HCT116 (cell line): ENCODE data around the gene CD28. TPM values are rescaled to one million over a fixed set of nuclear protein-coding genes. Genes with fewer than 3 reads are reported as not detected.

Source experiments
- ATAC-seq: fragments of 200-7000 bp; cut with Tn5 transposase; 2 replicates; pipeline ENCODE4 v1.9.1; 2020; ENCODE audit warnings: mild to moderate bottlenecking, moderate library complexity
- BruUV-seq: library from RNA; stranded (reverse); fragments of 400-500 nt; replicated peaks from 2 replicates; lab custom pipeline; 2021; lab: Mats Ljungman, UMichigan
- CTCF ChIA-PET: fragments of 300-600 bp; sonication (Branson Sonifier 250); formaldehyde crosslinking; loops from one replicate; lab custom pipeline; 2021; ENCODE audit warnings: antibody characterized with exemption; lab: Charles Lee
- POLR2A ChIA-PET: fragments of 300-600, 350-600 bp; sonication (Branson Sonifier 250); formaldehyde crosslinking; loops from one replicate; lab custom pipeline; 2021; ENCODE audit warnings: antibody characterized with exemption; lab: Charles Lee
- RAD21 ChIA-PET, 2 experiments: fragments of 300-600 bp; sonication (Branson Sonifier 250); formaldehyde crosslinking; loops; one replicate each; lab custom pipeline; 2023; ENCODE audit warnings: low total read pairs in 2 of 2; ENCODE audit not compliant: uncharacterized antibody in 2 of 2, unreplicated experiment in 2 of 2, low non-redundant PET in 1 of 2; lab: Charles Lee
- DNase-seq: peaks from one replicate; pipeline ENCODE4 v3.0.0-alpha.2; 2010; ENCODE audit warnings: low read depth, low spot score
- H2AFZ ChIP-seq: fragments of 200-600 bp; shearing (Covaris generic), sonication (generic); 2 replicates; pipeline ENCODE4 v1.6.1; 2017; ENCODE audit warnings: low read depth, mixed run types, mixed read lengths, antibody characterized with exemption, low read length; ENCODE audit not compliant: poor library complexity, severe bottlenecking
- H3K27ac ChIP-seq: 2 replicates; pipeline ENCODE4 v1.5.1; 2012; ENCODE audit warnings: low read depth, low read length
- H3K27me3 ChIP-seq: fragments of 200-600 bp; sonication (generic); 2 replicates; pipeline ENCODE4 v1.6.1; 2016; ENCODE audit warnings: mixed run types, low read length, mixed read lengths; ENCODE audit not compliant: insufficient read depth
- H3K36me3 ChIP-seq, 2 experiments: fragments of 200-500 bp in 1 of 2; fragments of 200-600 bp in 1 of 2; sonication (Bioruptor generic) in 1 of 2; sonication (generic) in 1 of 2; 2 replicates each; pipeline versions ENCODE4 v1.5.1 to v1.6.1; 2014 to 2016; ENCODE audit warnings: low read length in 2 of 2, inconsistent platforms in 1 of 2, mixed read lengths in 1 of 2, mixed run types in 1 of 2; ENCODE audit not compliant: insufficient read depth in 2 of 2, control insufficient read depth in 1 of 2
- H3K4me1 ChIP-seq, 2 experiments: fragments of 200-600 bp in 1 of 2; sonication (generic) in 1 of 2; 2 replicates each; pipeline versions ENCODE4 v1.5.1 to v1.6.1; 2012 to 2017; ENCODE audit warnings: low read length in 2 of 2, inconsistent platforms in 1 of 2, mild to moderate bottlenecking in 1 of 2, mixed read lengths in 1 of 2, mixed run types in 1 of 2, moderate library complexity in 1 of 2; ENCODE audit not compliant: insufficient read depth in 2 of 2, control insufficient read depth in 1 of 2
- H3K4me2 ChIP-seq: fragments of 200-600 bp; sonication (generic); 2 replicates; pipeline ENCODE4 v1.6.1; 2017; ENCODE audit warnings: mixed run types, low read length, mixed read lengths
- H3K4me3 ChIP-seq, 2 experiments: fragments of 200-600 bp in 1 of 2; sonication (generic) in 1 of 2; replicated peaks in 1 of 2; 2 replicates each; pipeline ENCODE4 v1.5.1; 2011 to 2016; ENCODE audit warnings: low read length in 2 of 2, control low read depth in 1 of 2, low read depth in 1 of 2, mild to moderate bottlenecking in 1 of 2, mixed read lengths in 1 of 2, mixed run types in 1 of 2
- H3K79me2 ChIP-seq: fragments of 200-600 bp; sonication (generic); 2 replicates; pipeline ENCODE4 v1.6.1; 2017; ENCODE audit warnings: mild to moderate bottlenecking, mixed run types, low read length, moderate library complexity, mixed read lengths; ENCODE audit not compliant: insufficient read depth
- H3K9ac ChIP-seq: fragments of 200-600 bp; sonication (generic); 2 replicates; pipeline ENCODE4 v1.6.1; 2016; ENCODE audit warnings: low read length, mixed read lengths
- H3K9me2 ChIP-seq: fragments of 200-600 bp; sonication (generic), shearing (Covaris generic); 2 replicates; pipeline ENCODE4 v1.6.1; 2017; ENCODE audit warnings: mixed run types, mild to moderate bottlenecking, moderate library complexity; ENCODE audit not compliant: insufficient read depth
- H3K9me3 ChIP-seq, 2 experiments: fragments of 200-500 bp in 1 of 2; fragments of 200-600 bp in 1 of 2; sonication (Bioruptor generic) in 1 of 2; sonication (generic) in 1 of 2; 2 replicates each; pipeline ENCODE4 v1.6.1; 2014 to 2017; ENCODE audit warnings: low read length in 2 of 2, mixed read lengths in 2 of 2, inconsistent platforms in 1 of 2, low read depth in 1 of 2, mild to moderate bottlenecking in 1 of 2, mixed run types in 1 of 2, moderate library complexity in 1 of 2; ENCODE audit not compliant: control insufficient read depth in 1 of 2, insufficient read depth in 1 of 2
- H4K20me1 ChIP-seq: fragments of 200-600 bp; sonication (generic), shearing (Covaris generic); 2 replicates; pipeline ENCODE4 v1.6.1; 2017; ENCODE audit warnings: mixed run types, mild to moderate bottlenecking, moderate library complexity; ENCODE audit not compliant: insufficient read depth
- CEBPB ChIP-seq: IDR thresholded peaks from 2 replicates; pipeline ENCODE4 v1.6.1; 2012; ENCODE audit warnings: low read depth
- EGR1 ChIP-seq: IDR thresholded peaks from 2 replicates; pipeline ENCODE4 v1.6.1; 2012; ENCODE audit warnings: low read depth
- EZH2 ChIP-seq: fragments of 200-600 bp; sonication (generic); IDR thresholded peaks from 2 replicates; pipeline ENCODE4 v1.6.1; 2017; ENCODE audit warnings: antibody characterized with exemption, mixed run types
- EZH2phosphoT487 ChIP-seq: fragments of 200-600 bp; IDR thresholded peaks from 2 replicates; pipeline ENCODE4 v1.6.1; 2018; ENCODE audit warnings: antibody characterized with exemption, borderline replicate concordance
- FOSL1 ChIP-seq: IDR thresholded peaks from 2 replicates; pipeline ENCODE4 v1.6.1; 2012; ENCODE audit warnings: low read depth
- POLR2A ChIP-seq: IDR thresholded peaks from 2 replicates; pipeline ENCODE4 v1.7.0; 2011; ENCODE audit warnings: borderline replicate concordance; ENCODE audit not compliant: insufficient read depth, insufficient read length; ENCODE audit errors: extremely low read depth
- RAD21 ChIP-seq: IDR thresholded peaks from 2 replicates; pipeline ENCODE4 v1.6.1; 2012; ENCODE audit warnings: low read depth, mild to moderate bottlenecking
- SIN3A ChIP-seq: IDR thresholded peaks from 2 replicates; pipeline ENCODE4 v1.6.1; 2012; ENCODE audit warnings: low read depth
- SP1 ChIP-seq: IDR thresholded peaks from 2 replicates; pipeline ENCODE4 v1.6.1; 2012; ENCODE audit warnings: low read depth
- SRF ChIP-seq: IDR thresholded peaks from 2 replicates; pipeline ENCODE4 v1.6.1; 2012; ENCODE audit warnings: low read depth
- TCF7L2 ChIP-seq: IDR thresholded peaks from 2 replicates; pipeline ENCODE4 v1.7.0; 2011; ENCODE audit warnings: borderline replicate concordance, inconsistent platforms; ENCODE audit not compliant: insufficient read depth, insufficient read length; ENCODE audit errors: extremely low read depth
- YY1 ChIP-seq: IDR thresholded peaks from 2 replicates; pipeline ENCODE4 v1.6.1; 2011; ENCODE audit warnings: low read length, low read depth, moderate library complexity, mild to moderate bottlenecking; ENCODE audit not compliant: insufficient replicate concordance; ENCODE audit errors: extremely low read depth
- ZFX ChIP-seq: fragments of 450-650 bp; IDR thresholded peaks from 2 replicates; pipeline ENCODE4 v1.6.1; 2017
- intact Hi-C: fragments of 100-400 bp; cut with micrococcal nuclease; formaldehyde crosslinking; loops from 2 replicates; pipeline ENCODE4 v1.10.0; 2022
- total RNA-seq: library from RNA; stranded (reverse); gene quantifications from one replicate; pipeline ENCODE4 v1.2.1, GENCODE V29; 2021; ENCODE audit not compliant: unreplicated experiment
- TF ChIP-seq, protein P1 (sequence below): IDR thresholded peaks from 2 replicates; pipeline ENCODE4 v1.6.1; 2011; ENCODE audit warnings: mild to moderate bottlenecking, low read length, moderate library complexity; ENCODE audit not compliant: insufficient replicate concordance; ENCODE audit errors: extremely low read depth
- TF ChIP-seq, protein P2 (sequence below): IDR thresholded peaks from 2 replicates; pipeline ENCODE4 v1.6.1; 2012
- TF ChIP-seq, protein P3 (sequence below): IDR thresholded peaks from 2 replicates; pipeline ENCODE4 v1.6.1; 2012; ENCODE audit warnings: low read depth
- TF ChIP-seq, protein P4 (sequence below), 3 experiments: fragments of 200-600 bp in 1 of 3; sonication (generic) in 1 of 3; IDR thresholded peaks in 2 of 3; conservative IDR thresholded peaks in 1 of 3; 2 replicates each; pipeline ENCODE4 v1.5.1; 2012 to 2017; ENCODE audit warnings: low read depth in 2 of 3, low read length in 2 of 3, antibody characterized with exemption in 1 of 3, borderline replicate concordance in 1 of 3, control low read depth in 1 of 3, mild to moderate bottlenecking in 1 of 3, mixed read lengths in 1 of 3, mixed run types in 1 of 3, moderate library complexity in 1 of 3; ENCODE audit not compliant: insufficient read depth in 1 of 3

The CD28 gene
- total RNA-seq, 1 experiment from 2014 or later = 0.37 TPM

DNA sequence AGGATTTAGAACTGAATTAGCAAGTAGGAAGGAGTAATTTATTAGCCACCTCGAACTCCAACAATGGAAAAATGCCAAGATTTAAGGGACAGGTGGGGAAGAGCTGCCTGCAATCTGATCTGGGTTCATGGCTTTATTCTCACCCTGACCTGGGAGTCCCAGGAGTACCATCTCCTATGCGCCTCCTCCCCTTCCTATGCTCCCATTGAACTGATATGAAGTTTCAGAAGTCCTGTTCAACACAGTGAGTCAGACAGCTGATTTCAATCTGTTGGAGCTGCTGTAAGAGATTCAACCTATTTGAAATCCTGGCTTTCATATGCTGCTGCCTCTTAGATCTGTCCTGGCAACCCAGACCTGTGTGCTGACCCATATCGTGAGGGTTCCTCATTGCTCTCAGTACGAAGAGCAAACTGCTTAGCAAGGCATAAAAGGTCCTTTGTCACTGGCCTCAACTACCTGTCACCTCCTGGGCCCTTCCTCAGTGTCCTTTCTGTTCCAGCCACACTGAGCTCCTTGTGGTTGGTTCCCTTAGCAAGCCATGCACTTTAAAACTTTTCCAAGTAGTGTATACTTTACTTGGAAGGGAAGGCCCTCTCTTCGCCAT lies 15.9 kb upstream of the CD28 start:
- Histone ChIP-seq H3K4me1 (no peaks in the 10 kb centered on the region), H2AFZ (no peak overlapping the region), H3K4me3 (no peak overlapping the region), H3K36me3 (no peaks in the 10 kb centered on the region), H3K9ac (no peak overlapping the region), H3K9me2 (no peaks in the 10 kb centered on the region), H4K20me1 (no peaks in the 10 kb centered on the region), H3K27me3 (no peaks in the 10 kb centered on the region), H3K27ac (no peak overlapping the region), H3K79me2 (no peaks in the 10 kb centered on the region), H3K4me2 (no peak overlapping the region), H3K9me3 (no peaks in the 10 kb centered on the region)
- TF ChIP-seq EGR1 (no peak), FOSL1 (no peak), EZH2phosphoT487 (no peak), TCF7L2 (no peak), EZH2 (no peak), ZFX (no peak), SP1 (no peak), POLR2A (no peak), YY1 (no peak), RAD21 (no peak), SIN3A (no peak), SRF (no peak), CEBPB (no peak)
- TF ChIP-seq, protein P1, sequence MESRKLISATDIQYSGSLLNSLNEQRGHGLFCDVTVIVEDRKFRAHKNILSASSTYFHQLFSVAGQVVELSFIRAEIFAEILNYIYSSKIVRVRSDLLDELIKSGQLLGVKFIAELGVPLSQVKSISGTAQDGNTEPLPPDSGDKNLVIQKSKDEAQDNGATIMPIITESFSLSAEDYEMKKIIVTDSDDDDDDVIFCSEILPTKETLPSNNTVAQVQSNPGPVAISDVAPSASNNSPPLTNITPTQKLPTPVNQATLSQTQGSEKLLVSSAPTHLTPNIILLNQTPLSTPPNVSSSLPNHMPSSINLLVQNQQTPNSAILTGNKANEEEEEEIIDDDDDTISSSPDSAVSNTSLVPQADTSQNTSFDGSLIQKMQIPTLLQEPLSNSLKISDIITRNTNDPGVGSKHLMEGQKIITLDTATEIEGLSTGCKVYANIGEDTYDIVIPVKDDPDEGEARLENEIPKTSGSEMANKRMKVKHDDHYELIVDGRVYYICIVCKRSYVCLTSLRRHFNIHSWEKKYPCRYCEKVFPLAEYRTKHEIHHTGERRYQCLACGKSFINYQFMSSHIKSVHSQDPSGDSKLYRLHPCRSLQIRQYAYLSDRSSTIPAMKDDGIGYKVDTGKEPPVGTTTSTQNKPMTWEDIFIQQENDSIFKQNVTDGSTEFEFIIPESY = no peak
- TF ChIP-seq, protein P2, sequence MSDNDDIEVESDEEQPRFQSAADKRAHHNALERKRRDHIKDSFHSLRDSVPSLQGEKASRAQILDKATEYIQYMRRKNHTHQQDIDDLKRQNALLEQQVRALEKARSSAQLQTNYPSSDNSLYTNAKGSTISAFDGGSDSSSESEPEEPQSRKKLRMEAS = no peak
- TF ChIP-seq, protein P3, sequence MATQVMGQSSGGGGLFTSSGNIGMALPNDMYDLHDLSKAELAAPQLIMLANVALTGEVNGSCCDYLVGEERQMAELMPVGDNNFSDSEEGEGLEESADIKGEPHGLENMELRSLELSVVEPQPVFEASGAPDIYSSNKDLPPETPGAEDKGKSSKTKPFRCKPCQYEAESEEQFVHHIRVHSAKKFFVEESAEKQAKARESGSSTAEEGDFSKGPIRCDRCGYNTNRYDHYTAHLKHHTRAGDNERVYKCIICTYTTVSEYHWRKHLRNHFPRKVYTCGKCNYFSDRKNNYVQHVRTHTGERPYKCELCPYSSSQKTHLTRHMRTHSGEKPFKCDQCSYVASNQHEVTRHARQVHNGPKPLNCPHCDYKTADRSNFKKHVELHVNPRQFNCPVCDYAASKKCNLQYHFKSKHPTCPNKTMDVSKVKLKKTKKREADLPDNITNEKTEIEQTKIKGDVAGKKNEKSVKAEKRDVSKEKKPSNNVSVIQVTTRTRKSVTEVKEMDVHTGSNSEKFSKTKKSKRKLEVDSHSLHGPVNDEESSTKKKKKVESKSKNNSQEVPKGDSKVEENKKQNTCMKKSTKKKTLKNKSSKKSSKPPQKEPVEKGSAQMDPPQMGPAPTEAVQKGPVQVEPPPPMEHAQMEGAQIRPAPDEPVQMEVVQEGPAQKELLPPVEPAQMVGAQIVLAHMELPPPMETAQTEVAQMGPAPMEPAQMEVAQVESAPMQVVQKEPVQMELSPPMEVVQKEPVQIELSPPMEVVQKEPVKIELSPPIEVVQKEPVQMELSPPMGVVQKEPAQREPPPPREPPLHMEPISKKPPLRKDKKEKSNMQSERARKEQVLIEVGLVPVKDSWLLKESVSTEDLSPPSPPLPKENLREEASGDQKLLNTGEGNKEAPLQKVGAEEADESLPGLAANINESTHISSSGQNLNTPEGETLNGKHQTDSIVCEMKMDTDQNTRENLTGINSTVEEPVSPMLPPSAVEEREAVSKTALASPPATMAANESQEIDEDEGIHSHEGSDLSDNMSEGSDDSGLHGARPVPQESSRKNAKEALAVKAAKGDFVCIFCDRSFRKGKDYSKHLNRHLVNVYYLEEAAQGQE = no peak
- TF ChIP-seq, protein P4, sequence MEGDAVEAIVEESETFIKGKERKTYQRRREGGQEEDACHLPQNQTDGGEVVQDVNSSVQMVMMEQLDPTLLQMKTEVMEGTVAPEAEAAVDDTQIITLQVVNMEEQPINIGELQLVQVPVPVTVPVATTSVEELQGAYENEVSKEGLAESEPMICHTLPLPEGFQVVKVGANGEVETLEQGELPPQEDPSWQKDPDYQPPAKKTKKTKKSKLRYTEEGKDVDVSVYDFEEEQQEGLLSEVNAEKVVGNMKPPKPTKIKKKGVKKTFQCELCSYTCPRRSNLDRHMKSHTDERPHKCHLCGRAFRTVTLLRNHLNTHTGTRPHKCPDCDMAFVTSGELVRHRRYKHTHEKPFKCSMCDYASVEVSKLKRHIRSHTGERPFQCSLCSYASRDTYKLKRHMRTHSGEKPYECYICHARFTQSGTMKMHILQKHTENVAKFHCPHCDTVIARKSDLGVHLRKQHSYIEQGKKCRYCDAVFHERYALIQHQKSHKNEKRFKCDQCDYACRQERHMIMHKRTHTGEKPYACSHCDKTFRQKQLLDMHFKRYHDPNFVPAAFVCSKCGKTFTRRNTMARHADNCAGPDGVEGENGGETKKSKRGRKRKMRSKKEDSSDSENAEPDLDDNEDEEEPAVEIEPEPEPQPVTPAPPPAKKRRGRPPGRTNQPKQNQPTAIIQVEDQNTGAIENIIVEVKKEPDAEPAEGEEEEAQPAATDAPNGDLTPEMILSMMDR (IDR thresholded peaks at IDR 0.05 in 2 of 3, conservative IDR thresholded peaks at IDR 0.05 in 1 of 3; ENCODE audit: borderline replicate concordance in 1 of 3, insufficient read depth in 1 of 3, low read depth in 2 of 3, low read length in 2 of 3) = no peak
- BruUV-seq = no TSS peak
- ATAC-seq = no peak
- RAD21 ChIA-PET = no interaction called here
- POLR2A ChIA-PET = no interaction called here
- CTCF ChIA-PET = no interaction called here
- intact Hi-C loops = no loop called here
- DNase-seq = no peak
